GM21529 (cell line): ENCODE data around the gene SPATA46.

Experiments
- ATAC-seq: cut with Tn5 transposase; IDR thresholded peaks from one replicate; pipeline ENCODE4 v1.9.1; 2021; ENCODE audit not compliant: unreplicated experiment

Gene SPATA46

GRCh38 chr1:162391790-162392563, 15.3 kb upstream of the SPATA46 start:
- peak; percentile 47 for ATAC-seq

GRCh38 chr1:162390396-162391185, 13.9 kb upstream of the SPATA46 start:
- ATAC-seq: no peak

DNA sequence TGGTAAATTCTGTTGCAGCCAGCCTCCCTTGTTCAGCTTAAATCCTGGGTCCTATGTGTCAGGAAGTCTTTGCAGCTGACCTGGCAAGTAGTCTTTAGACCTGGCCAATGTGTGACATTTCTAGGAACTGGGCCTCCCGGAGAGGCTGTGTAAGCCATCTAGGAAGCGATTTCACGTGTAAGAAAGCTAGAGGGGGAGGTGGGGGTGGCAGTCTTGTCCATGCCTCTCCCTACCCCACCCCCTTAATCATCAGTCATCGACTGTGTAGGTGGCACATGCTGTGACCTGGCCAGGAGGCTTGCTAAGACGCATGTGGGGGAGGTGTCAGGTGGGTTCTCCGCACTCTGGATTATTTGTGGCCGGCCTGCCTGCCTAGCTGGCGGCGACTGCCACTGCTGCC, 13.3 kb upstream of the SPATA46 start:
- ATAC-seq: no peak

DNA sequence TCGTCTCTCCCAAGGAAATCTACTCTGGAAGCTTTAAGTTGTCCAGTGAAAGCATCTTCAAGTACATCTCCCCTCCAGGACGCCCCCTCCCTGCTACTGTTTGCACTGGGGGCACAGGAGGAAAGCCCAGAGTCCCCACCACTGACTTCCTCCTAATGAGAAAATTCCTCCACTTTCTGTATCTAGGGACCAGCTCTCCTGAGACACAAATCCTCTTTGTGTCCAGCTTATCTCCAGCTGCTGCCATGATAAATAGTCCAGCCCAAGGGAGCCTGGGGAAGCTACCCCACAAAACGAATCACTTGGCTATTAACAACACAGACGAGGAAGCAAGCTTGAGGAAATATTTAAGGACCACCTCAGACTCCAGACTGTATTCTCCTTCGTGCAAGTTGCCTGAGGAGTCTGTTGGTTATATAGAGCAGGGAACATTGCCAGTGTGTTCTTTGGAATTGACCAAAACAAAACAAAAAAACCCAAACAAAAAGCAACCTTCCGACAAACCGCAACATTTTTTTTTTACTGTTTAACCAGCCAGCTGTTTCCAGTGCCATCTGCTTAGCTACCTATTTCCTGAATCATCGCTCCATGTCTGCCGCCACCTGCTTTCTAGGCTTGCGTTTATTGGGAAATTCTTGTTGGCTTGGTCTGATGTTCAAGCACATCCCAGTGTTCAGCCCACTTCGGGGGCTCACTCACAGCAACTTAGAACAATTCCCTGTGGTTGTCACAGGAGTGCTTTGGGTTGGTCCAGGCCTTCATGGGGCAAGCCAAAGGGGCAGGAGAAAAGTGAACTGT, 12.6 kb upstream of the SPATA46 start:
- no peak for ATAC-seq

GRCh38 chr1:162388615-162389014, 12.0 kb upstream of the SPATA46 start:
- no peak for ATAC-seq

- no peak for ATAC-seq
These were observed 11.5 kb upstream of the SPATA46 start for GRCh38 chr1:162388083-162388594.

GRCh38 chr1:162387226-162388082, 10.8 kb upstream of the SPATA46 start:
- no peak for ATAC-seq

DNA sequence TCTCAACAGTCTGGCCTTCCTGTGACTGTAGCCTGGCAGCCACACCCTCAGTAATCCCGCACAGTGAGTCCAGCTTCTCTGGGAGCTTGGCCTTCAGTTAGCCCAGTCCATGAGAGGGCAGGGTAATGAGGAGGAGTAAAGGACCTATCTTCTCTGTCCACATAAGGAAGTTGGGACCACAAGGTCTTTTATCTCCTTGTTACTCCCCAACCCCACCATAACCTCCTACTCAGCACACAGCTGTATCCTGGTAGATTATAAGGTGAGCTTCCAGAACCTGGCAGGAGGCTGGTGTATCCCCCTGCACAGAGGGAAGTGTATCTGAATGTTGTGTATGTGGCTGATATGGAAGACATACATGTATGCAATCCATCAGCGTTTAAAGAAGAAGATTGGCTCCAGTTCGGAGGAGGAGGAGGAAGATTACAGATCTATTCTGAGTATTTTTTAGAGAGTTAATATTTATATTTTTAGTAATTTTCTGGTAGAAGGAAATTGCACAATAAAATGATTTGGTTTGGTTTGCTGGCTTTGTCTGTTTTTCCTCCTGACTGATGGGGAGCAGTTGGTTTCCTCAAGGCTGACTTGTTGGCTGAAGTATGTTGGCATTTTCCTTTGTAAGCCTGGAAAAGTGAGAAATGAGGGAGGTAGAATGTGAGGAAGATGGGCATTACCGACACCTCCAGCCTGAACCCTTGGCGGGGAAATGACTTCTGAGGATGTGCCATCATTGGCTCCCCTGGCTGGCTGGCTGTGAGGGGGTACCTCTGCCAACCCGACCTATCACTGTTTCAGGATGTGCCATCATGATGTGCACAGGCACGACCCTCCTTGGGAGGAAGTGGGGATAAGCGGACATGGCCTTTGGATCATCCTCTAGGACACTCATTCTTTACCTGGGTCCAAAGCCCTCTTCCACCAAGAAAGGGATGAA, 9.9 kb upstream of the SPATA46 start:
- no peak for ATAC-seq

DNA sequence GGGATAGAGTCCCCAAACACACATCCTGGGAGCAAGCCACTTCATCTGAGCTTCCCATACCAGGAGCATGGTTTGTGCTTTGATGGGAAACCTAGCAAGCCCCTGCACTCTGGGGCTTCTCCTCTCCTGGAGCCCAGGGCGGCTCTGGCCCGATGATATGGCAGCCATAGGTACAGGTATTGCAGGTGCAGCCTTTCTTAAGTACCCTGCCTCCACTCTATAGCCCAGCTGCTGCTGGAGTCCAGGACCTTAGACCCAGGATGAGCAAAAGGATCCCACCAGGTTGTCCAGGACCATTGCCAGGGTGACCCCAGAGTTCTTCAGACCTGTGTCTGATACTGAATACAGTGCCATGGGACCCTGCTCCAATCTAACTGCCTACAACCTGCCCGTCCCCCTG, 9.0 kb upstream of the SPATA46 start:
- ATAC-seq: no peak

DNA sequence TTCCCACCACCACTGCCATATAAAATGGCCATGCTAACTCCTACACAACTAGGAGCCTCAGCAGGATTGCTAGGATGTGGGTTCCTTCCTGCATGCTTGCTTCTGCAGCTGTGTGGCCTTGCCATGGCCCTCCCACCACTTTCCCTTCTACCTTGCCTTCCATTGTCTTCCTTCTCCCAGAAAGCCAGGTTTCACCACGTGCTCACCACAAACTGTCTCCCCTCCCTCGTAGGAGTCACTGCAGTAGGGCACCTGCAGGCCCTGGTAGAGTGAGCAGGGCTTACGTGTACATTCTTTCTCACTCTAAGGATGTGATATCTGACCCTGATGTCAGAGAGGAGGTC, 8.6 kb upstream of the SPATA46 start:
- no peak for ATAC-seq

DNA sequence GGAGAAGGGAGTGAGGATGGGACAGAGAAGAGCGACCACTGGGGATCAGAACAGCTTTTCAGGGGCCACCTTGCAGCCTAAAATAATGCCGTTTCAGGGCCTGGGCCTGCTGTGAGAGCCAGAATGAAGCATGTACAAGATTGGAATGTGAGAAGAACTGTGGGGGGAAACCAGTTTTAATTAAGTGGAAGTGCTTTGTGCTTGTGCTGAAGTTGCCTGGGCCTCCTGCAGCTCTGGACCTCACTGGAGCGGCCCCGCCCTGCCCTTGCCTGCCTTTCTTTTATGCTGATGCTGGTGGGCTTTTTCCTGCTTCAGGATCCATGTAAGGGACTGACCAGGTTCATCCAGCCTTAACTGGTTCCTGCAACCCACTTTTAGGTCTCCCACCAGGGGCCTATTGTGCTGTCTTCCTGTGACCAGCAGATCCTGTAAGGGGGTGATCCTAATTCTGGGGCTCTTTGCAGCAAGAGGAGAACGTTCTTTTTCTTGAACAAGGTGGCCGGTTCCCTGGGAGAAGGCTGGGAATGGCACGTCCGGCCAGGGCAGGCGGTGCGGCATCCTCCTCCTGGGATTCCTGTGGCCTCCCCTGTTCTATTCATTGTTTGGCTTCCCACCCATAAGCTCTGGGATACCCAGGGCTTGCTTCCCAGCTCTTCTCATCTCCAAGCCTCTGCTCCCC, 8.1 kb upstream of the SPATA46 start:
- ATAC-seq: no peak

DNA sequence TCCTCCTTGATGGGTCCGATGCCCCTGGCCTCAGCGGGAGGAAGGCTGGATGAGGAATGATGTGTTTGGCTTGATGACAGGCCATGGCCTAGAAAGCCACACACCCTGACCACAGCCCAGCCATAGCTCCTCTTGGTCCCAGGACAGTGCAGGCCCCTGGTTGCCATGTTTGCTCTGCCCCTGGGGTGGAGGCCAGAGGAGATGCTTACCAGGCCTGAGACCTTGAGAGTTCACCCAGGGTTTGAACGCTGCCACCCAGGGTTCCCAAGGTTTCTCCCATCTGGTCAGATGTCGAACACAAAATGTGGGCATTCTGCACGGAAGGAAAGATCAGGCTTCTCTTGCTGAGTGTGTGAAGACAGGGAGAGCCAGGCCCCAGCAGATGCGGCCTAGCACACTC, 7.5 kb upstream of the SPATA46 start:
- ATAC-seq: no peak

GRCh38 chr1:162383516-162383915, 6.9 kb upstream of the SPATA46 start:
- ATAC-seq: no peak

DNA sequence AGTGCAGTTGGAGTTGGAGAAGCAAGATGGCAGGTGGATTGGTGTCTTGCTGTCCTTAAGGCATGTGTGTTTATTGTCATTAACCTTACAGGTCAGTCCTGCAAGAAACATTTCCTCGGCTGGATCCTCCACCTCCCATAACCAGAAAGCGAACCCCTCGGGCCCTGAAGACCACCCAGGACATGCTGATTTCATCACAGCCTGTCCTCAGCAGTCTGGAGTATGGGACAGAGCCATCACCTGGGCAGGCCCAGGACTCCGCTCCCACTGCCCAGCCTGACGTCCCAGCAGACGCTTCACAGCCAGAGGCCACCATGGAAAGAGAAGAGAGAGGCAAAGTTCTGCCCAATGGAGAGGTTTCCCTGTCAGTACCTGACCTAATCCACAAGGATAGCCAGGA, 6.4 kb upstream of the SPATA46 start:
- no peak for ATAC-seq

GRCh38 chr1:162381941-162382750, 5.5 kb upstream of the SPATA46 start:
- no peak for ATAC-seq

- ATAC-seq: no peak
These were observed 4.7 kb upstream of the SPATA46 start, which contains the start of gene C1orf226 for GRCh38 chr1:162381383-162381782. Gene C1orf226 (plus strand): TSS chr1:162381728. CDS start chr1:162381902, 174 bp downstream.

DNA sequence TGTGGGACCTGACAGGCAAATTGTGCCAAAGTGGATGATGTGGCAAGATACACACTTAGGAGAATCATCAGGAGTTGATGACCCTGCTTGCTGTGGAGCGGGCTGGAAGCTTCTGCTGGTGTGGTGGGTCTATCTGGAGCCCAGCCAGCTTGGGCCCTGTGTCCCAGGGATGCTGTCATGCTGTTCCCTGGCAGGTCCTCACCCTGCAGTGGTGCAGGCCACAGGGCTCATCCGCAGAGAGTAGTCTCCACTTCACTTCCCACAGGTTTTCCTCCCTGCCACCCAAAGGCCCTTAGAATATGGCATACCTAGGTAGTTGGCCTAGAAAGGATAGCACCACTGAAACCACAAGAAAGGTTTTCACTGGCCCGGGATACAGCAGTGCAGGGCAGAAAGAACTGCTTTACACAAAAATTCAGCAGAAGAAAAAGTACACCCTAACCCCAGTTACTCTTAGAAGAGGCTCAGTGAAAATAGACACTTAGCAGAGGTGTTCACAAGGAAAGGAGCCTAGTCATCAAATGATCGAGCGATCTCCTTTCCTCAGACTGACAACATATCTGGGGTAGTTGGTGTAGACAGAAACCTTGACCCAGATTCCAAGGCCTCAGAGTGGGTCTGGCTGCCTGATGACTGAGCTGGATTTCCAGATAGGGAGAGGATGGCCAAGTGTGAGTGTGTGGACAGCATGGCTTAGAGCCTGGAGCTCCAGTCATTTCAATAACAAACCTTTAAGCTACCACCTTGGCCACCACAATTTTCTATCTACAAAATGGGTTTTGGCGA, 3.6 kb upstream of the SPATA46 start:
- ATAC-seq: no peak
